Lung (tissue), 12 donors: Measurements from ENCODE around the gene BCL2L11. TPM values are rescaled to one million over a fixed set of nuclear protein-coding genes. Genes with fewer than 3 reads are reported as not detected.

Source experiments
- ATAC-seq: fragments of 200-7000 bp; cut with Tn5 transposase; one replicate; pipeline ENCODE4 v1.9.1; 2020; ENCODE audit warnings: moderate number of reproducible peaks; ENCODE audit not compliant: insufficient read depth, low FRiP score
- DNase-seq, 3 donors: peaks; one replicate each; pipeline ENCODE4 v3.0.0-alpha.2; 2013 to 2017
- H3K27ac ChIP-seq, 2 donors: one replicate each; pipeline ENCODE4 v1.5.1; 2013; ENCODE audit warnings: mild to moderate bottlenecking in 2 of 2, moderate library complexity in 2 of 2, control low read depth in 1 of 2, inconsistent platforms in 1 of 2, low read depth in 1 of 2, low read length in 1 of 2
- H3K27me3 ChIP-seq, 3 donors: one replicate each; pipeline ENCODE4 v1.5.1; 2013; ENCODE audit warnings: low read length in 2 of 3; ENCODE audit not compliant: control insufficient read depth in 3 of 3, insufficient read depth in 3 of 3
- H3K36me3 ChIP-seq, 4 donors: one replicate each; pipeline ENCODE4 v1.5.1; 2013; ENCODE audit warnings: low read length in 4 of 4, mild to moderate bottlenecking in 1 of 4, moderate library complexity in 1 of 4; ENCODE audit not compliant: control insufficient read depth in 4 of 4, insufficient read depth in 4 of 4
- H3K4me1 ChIP-seq, 5 donors: one replicate each; pipeline ENCODE4 v1.5.1; 2013; ENCODE audit warnings: low read length in 5 of 5, mild to moderate bottlenecking in 2 of 5, moderate library complexity in 1 of 5; ENCODE audit not compliant: control insufficient read depth in 5 of 5, insufficient read depth in 5 of 5
- H3K4me3 ChIP-seq: one replicate; pipeline ENCODE4 v1.5.1; 2013; ENCODE audit warnings: mild to moderate bottlenecking, control low read depth, moderate library complexity
- H3K9ac ChIP-seq, 2 donors: one replicate each; pipeline ENCODE4 v1.5.1; 2013; ENCODE audit warnings: low read length in 2 of 2, control low read depth in 1 of 2; ENCODE audit not compliant: insufficient read depth in 1 of 2
- H3K9me3 ChIP-seq, 4 donors: one replicate each; pipeline ENCODE4 v1.5.1; 2013; ENCODE audit warnings: low read length in 3 of 4, mild to moderate bottlenecking in 1 of 4, moderate library complexity in 1 of 4; ENCODE audit not compliant: control insufficient read depth in 4 of 4, insufficient read depth in 3 of 4
- CTCF ChIP-seq: IDR thresholded peaks from 2 replicates; pipeline ENCODE4 v1.5.1; 2012; ENCODE audit warnings: mild to moderate bottlenecking; ENCODE audit errors: control extremely low read depth, extremely low read depth
- WGBS, 2 donors: extraction: QIAGEN DNeasy Blood & Tissue Kit; methylation state at CpG; one replicate each; pipeline ENCODE4 v1.1.7; 2013; 5-methylcytosine and 5-hydroxymethylcytosine counted together
- polyA plus RNA-seq, 2 donors: library from polyadenylated mRNA; stranded (reverse); fragments of 200-250 nt; gene quantifications; one replicate each; pipeline ENCODE4 v1.2.1, GENCODE V29; 2013
- total RNA-seq, 2 donors: library from RNA; depleted of rRNA in 1 of 2; stranded (reverse); fragments of >200 nt in 1 of 2; gene quantifications; one replicate each; pipeline ENCODE4 v1.2.1, GENCODE V29; 2014 to 2021
- donor health status: control.
- donor health status: control.
- donor health status: Bipolar disorder and iron deficiency.
- donor health status: healthy.
- donor health status: DM: yes; HTN: yes; CAD: no.

Gene BCL2L11
- total and polyA plus RNA-seq, 4 donors = 3.8 to 24.2 (median 12.6) TPM

- Histone ChIP-seq H3K9ac (no peak overlapping the region), H3K4me1 (peaks cover 0 to 7% (median 4%) of the 10 kb centered on the region in 5 donors), H3K36me3 (peaks cover 0 to 41% (median 26%) of the 10 kb centered on the region in 4 donors), H3K27me3 (no peaks in the 10 kb centered on the region), H3K4me3 (no peak overlapping the region), H3K9me3 (peaks cover 0 to 3% (median 0%) of the 10 kb centered on the region in 4 donors), H3K27ac (no peak overlapping the region)
- WGBS, 2 donors = 95% methylated on average over 8 of the region's 8 CpGs
- no peak for ATAC-seq
- TF ChIP-seq CTCF = no peak
- no peak for DNase-seq
Measured at GRCh38 chr2:111156529-111156928, 35.8 kb downstream of the BCL2L11 start.

- H3K9me3 ChIP-seq = peaks cover 0 to 3% (median 0%) of the 10 kb centered on the region in 4 donors
- no peak for DNase-seq
- WGBS, 2 donors = 89% methylated on average over 5 of the region's 5 CpGs
- H3K27me3 ChIP-seq = no peaks in the 10 kb centered on the region
- TF ChIP-seq CTCF = no peak
- H3K27ac ChIP-seq = no peak overlapping the region
- ATAC-seq = no peak
- H3K4me1 ChIP-seq = peaks cover 4 to 13% (median 5%) of the 10 kb centered on the region in 5 donors
- peaks cover 0 to 37% (median 21%) of the 10 kb centered on the region in 4 donors for H3K36me3 ChIP-seq
- no peak overlapping the region for H3K4me3 ChIP-seq
- no peak overlapping the region for H3K9ac ChIP-seq
Measured at GRCh38 chr2:111157071-111157661, 36.5 kb downstream of the BCL2L11 start.

- no peak for TF ChIP-seq CTCF
- H3K9me3 ChIP-seq = peaks cover 0 to 3% (median 0%) of the 10 kb centered on the region in 4 donors
- 91 to 96% methylated on average over 2 of the region's 2 CpGs for WGBS, 2 donors
- H3K9ac ChIP-seq = no peak overlapping the region
- ATAC-seq (no peak), DNase-seq (no peak)
- H3K27ac ChIP-seq = no peak overlapping the region
- no peak overlapping the region for H3K4me3 ChIP-seq
- no peaks in the 10 kb centered on the region for H3K27me3 ChIP-seq
- H3K4me1 ChIP-seq = peaks cover 5 to 16% (median 11%) of the 10 kb centered on the region in 5 donors
- H3K36me3 ChIP-seq = peaks cover 0 to 31% (median 18%) of the 10 kb centered on the region in 4 donors
Measured at GRCh38 chr2:111157798-111158197, 37.1 kb downstream of the BCL2L11 start.
